GM19023 (cell line): Measurements from ENCODE around the gene ZNF44.

ENCODE experiments used
- ATAC-seq: cut with Tn5 transposase; IDR thresholded peaks from one replicate; pipeline ENCODE4 v1.9.1; 2021; ENCODE audit warnings: mild to moderate bottlenecking, moderate library complexity; ENCODE audit not compliant: unreplicated experiment

ZNF44 gene

GRCh38 chr19:12265921-12266704 is 28.6 kb downstream of the ZNF44 start:
- ATAC-seq: no peak

GRCh38 chr19:12261554-12261953 is 33.1 kb downstream of the ZNF44 start:
- no peak for ATAC-seq

- ATAC-seq: no peak
These were observed 33.8 kb downstream of the ZNF44 start for GRCh38 chr19:12260861-12261260.

DNA sequence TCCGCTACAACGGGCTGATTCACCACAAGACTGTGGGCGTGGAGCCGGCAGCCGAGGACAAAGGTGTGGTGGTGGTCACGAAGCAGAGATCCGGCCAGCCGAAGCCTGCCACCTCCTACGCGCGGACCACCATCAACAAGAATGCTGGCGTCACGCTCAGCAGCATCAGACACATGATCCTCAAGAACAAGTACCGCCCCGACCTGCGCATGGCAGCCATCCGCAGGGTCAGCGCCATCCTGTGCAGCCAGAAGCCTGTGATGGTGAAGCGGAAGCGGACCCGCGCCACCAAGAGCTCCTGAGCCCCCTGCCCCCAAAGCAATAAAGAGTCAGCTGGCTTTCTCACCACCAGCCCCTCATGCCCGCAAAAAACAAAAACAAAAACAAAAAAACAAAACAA is 34.4 kb downstream of the ZNF44 start:
- no peak for ATAC-seq

DNA sequence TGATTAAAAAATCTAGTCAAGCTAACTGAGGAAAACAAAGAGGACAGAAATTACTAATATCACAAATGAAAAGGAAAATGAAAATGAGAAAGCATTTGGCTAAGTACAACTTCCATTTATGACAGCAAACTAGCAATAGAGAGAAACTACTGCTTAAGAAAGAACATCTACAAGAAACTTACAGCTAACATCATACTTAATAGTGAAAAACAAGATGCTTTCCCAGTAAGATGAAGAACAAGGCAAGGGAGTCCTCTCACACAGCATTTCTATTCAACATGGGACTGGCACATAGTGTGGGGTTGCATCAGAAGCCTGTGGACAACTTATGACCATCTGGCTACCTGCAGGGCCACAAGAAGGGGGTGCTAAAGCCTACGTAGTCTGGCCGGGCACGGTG is 39.3 kb downstream of the ZNF44 start:
- ATAC-seq: no peak

DNA sequence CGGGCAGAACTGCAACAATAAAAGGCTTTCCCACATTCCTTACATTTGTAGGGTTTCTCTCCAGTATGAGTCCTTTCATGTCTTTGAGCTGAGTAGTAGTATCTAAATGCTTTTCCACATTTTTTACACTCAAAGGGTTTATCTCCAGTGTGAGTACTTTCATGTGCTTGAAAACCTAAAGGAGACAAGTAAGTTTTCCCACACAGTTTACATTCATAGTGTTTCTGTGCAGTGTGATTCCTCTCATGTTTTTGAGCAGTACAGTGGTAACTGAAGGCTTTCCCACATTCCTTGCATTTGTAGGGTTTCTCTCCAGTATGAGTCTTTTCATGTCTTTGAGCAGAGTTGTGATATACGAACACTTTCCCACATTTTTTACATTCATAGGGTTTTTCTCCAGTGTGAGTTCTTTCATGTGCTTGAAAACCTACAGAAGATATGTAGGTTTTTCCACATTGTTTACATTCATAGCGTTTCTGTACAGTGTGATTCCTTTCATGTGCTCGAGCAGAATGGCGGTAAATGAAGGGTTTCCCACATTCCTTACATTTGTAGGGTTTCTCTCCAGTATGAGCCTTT is 47.0 kb downstream of the ZNF44 start:
- no peak for ATAC-seq

- ATAC-seq: no peak
These were observed 50.3 kb downstream of the ZNF44 start for GRCh38 chr19:12244370-12244769.

GRCh38 chr19:12237143-12237839 is 57.4 kb downstream of the ZNF44 start:
- no peak for ATAC-seq

- no peak for ATAC-seq
These were observed 61.7 kb downstream of the ZNF44 start for GRCh38 chr19:12232961-12233360.

- ATAC-seq: no peak
These were observed 63.6 kb downstream of the ZNF44 start for GRCh38 chr19:12230751-12231733.

DNA sequence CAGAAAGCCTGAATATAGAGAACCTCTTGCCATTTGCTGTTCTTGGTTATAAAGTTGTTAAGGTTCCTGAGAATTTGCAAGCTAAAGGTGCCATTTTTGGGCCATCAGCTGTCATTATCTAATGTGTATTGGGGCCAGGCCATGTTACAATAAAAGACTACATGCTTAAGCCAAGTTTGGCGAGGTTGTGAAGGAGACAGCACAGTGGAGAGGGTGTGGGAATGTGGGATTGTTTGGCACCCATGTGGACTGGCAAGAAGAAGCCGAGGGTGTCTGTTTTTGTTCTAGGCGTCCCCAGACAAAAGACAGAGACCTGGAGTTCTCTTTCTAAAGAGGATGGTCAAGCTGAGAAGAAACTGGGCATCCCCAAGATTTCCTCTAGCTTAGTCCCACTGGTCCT is 64.7 kb downstream of the ZNF44 start:
- no peak for ATAC-seq

GRCh38 chr19:12224676-12225075 is 70.0 kb downstream of the ZNF44 start:
- ATAC-seq: no peak

DNA sequence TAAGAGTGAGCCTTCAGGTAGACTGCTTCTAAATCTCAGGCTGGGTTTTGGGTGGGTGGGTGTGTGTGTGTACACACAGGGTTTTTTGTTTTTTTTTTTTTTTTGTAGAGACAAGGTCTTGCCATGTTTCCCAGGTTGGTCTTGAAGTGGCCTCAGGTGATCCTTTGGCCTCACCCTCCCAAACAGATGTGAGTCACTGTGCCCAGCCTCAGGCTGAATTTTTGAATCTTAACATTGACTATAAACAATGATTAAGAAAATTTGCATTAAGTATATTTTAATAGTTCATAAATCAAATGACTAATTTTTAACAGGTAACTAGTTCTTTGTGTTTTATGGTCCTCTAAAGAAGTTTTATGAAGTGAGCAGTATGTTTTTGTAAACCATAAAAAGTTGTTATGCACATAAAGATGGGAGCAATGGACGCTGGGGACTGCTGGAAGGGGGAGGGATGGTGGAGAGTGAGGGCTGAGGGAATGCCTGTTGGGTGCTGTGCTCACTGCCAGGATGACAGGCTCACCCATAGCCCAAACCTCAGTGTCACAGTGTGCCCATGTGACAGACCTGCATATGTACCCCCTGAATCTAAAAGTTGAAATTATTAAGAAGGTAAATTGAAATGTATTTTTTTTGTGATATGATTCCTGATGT is 71.6 kb downstream of the ZNF44 start:
- ATAC-seq: no peak
